ENCODE data around the gene TEAD3.

- TF ChIP-seq YY1 (IDR thresholded peaks at IDR 0.05) (no peak), SP1 (IDR thresholded peaks at IDR 0.05) (no peak), EGR1 (IDR thresholded peaks at IDR 0.05; ENCODE audit: low read depth in 2 of 2) (no peak), REST (IDR thresholded peaks at IDR 0.05) (no peak), HNF4G (IDR thresholded peaks at IDR 0.05) (no peak), GABPA (IDR thresholded peaks at IDR 0.05 in 1 of 2, conservative IDR thresholded peaks at IDR 0.05 in 1 of 2) (no peak), TAF1 (conservative IDR thresholded peaks at IDR 0.05) (no peak), RAD21 (IDR thresholded peaks at IDR 0.05) (no peak), FOXA1 (IDR thresholded peaks at IDR 0.05) (no peak), ATF3 (IDR thresholded peaks at IDR 0.05) (no peak), ZBTB33 (IDR thresholded peaks at IDR 0.05) (no peak)
- TF ChIP-seq, protein P1, sequence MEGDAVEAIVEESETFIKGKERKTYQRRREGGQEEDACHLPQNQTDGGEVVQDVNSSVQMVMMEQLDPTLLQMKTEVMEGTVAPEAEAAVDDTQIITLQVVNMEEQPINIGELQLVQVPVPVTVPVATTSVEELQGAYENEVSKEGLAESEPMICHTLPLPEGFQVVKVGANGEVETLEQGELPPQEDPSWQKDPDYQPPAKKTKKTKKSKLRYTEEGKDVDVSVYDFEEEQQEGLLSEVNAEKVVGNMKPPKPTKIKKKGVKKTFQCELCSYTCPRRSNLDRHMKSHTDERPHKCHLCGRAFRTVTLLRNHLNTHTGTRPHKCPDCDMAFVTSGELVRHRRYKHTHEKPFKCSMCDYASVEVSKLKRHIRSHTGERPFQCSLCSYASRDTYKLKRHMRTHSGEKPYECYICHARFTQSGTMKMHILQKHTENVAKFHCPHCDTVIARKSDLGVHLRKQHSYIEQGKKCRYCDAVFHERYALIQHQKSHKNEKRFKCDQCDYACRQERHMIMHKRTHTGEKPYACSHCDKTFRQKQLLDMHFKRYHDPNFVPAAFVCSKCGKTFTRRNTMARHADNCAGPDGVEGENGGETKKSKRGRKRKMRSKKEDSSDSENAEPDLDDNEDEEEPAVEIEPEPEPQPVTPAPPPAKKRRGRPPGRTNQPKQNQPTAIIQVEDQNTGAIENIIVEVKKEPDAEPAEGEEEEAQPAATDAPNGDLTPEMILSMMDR (IDR thresholded peaks at IDR 0.05; ENCODE audit: low read depth, low read length, missing input control): no peak
- TF ChIP-seq, protein P2, sequence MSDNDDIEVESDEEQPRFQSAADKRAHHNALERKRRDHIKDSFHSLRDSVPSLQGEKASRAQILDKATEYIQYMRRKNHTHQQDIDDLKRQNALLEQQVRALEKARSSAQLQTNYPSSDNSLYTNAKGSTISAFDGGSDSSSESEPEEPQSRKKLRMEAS (IDR thresholded peaks at IDR 0.05): no peak
Measured at GRCh38 chr6:35506536-35506935, 9.7 kb upstream of the TEAD3 start.

All from liver (tissue), 3 donors.